GM18511 (cell line): ENCODE measurements around the gene OCA2.

Source experiments
- ATAC-seq: cut with Tn5 transposase; IDR thresholded peaks from one replicate; pipeline ENCODE4 v1.9.1; 2021; ENCODE audit warnings: mild to moderate bottlenecking, moderate library complexity; ENCODE audit not compliant: unreplicated experiment

OCA2 gene

DNA sequence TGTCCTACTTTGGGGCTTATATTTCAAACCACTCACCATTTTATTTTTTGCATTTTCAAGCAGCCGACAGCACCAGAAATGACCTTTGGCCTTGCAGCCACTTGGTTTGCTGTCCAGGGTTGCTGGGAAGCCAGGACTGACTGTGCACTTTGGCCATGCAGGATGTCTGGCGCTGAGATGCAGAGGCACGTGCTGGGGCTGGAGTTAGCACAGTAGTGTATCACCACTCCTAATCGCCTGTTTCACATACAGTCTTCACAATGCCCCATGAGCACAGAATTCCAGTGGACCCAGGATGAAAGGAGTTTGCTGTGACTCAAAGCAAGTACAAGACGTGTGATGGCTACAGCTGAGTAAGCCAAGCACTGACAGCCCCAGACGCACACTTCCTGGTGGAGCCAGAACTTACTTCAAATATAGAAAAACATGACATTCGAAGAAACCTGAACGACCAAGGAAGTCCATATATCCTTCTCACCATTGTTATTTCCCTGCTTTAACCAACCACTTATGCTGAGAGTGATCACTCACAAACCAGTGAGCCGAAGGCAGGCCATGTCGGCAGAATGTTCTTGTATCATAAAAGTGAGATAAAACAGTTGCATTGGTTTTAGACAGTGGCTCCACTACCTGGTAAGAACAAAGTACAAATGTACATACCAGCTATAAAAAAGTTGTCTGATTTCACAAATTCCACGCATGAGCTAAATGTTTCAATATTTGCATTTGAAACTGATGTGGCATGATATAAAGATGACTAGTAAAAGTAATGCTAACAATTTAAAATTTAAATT lies 16.0 kb downstream of the OCA2 start:
- ATAC-seq = no peak

DNA sequence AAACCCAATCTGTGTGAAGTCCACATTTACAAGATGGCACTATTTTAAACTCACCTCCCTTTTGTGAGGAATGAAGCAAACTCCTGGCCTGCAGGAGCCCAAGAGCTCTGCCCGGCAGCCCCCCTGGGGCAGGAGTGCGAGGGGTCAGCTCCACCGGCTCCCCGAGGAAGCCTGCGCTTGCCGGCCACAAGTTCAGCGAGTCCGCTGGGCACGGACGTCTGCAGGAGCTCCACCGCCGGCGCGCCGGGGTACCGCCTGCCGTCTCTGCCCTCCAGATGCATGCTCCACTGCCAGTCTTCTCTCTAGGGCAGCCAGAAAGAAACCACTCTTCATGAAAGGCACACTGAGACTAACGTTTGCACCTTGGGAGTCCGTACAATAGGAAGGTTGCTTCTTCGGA lies 17.5 kb downstream of the OCA2 start:
- ATAC-seq = no peak

- ATAC-seq = no peak
Observed at GRCh38 chr15:28080386-28080785, 18.7 kb downstream of the OCA2 start.

DNA sequence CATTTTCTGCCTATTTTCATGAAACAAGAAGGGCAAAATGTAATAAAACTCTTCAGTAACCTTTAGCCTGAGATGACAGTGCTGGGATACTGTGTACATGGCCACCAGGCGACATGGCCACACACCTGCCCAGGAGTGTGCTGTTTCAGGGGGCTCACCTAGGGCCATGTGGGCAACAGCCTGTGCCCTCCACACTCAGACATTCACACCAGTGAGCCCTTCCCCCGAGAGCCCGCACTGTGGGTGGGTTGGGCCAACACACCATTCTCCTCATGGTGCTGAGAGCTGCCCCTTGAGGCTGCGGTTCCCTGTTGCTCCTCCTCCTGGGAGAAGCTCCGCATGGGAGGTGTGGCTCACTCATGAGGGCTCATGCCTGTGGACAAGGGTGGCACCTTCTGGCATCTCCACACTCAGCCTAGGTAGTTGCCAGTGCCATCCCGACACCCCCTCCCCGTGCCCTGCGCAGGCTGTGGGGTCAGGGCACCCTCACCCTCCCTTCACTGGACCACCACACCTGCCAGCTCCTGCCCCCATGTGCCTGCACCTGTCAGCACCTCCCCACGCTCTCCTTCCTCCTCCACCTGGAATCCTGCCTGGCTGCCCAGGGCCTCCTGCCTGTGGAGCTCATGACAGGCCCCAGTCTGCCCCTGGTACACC lies 19.7 kb downstream of the OCA2 start:
- ATAC-seq = no peak

DNA sequence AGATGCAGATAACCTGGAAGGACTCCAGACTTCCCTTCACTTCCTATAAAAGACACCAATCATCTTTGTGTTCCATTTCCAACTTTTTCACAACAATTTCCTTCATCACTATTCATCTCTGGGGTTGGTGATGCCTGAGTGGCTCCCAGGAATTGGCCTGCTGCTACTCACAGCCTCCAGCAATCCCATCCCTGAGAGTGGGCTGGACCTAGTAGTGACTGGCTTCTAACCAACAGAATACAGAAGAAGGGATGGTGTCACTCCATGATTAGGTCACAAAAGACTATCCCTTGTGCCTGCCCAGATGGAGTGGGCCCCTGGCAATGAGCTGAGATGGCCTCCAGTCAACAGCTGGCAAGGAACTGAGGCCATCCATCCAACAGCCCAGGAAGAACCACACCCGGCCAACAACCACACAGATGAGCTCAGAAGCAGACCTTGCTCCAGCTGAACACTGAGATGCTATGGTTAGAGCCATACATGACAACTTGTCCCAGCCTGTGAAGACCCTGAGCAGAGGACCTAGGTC lies 20.9 kb downstream of the OCA2 start:
- no peak for ATAC-seq

- no peak for ATAC-seq
Observed at GRCh38 chr15:28075573-28075972, 23.5 kb downstream of the OCA2 start.

DNA sequence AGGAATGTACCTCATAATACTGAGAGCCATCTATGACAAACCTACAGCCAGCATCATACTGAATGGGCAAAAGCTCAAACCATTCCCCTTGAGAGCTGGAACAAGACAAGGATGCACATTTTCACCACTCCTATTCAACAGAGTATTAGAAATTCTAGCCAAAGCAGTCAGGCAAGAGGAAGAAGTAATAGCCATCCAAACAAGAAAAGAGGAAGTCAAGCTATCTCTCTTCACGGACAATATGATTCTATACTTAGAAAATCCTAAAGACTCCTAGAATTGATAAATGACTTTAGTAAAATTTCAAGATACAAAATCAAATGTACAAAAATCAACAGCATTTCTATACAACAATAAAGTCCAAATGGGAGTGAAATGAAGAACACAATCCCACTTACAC lies 30.2 kb downstream of the OCA2 start:
- no peak for ATAC-seq

DNA sequence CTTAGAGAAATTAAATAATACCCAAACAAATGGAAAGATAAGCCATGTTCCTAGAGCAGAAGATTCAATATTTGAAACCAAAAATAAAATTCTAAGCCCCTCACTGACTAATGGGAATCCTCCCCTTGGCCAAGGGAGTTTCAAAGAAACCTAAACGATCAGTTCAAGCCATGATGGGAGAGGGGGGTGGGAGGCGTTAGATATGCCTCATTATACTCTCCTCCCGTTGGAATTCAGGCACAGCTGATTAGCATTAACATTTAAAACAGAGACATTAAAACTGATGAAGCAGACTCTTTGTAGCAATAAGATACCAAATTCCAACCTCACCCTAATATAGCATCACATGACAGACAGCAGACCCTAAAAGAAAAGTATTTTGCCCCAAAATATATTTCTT lies 32.9 kb downstream of the OCA2 start:
- ATAC-seq = no peak

DNA sequence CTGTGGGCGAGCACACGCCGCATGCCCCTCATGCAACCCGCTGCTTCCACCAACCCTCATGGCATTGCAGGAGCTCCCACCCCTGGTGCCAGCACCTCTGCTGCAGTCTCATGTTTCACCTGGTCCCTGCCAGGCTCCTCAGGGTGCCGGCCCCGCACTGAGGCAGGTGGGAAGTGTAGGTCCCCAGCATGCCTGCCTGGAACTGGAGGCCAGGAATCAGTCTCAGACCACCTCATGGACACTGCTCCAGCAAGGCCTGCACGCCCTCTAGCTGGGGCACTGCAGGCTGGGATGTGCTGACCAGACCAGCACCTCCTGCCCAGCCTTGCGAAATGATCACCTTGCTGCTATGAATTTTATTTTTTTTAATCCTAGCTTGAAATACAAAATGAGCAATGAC lies 39.1 kb downstream of the OCA2 start:
- ATAC-seq = no peak

GRCh38 chr15:28058082-28058481 lies 41.0 kb downstream of the OCA2 start:
- no peak for ATAC-seq

GRCh38 chr15:28051955-28052633 lies 47.0 kb downstream of the OCA2 start:
- no peak for ATAC-seq

DNA sequence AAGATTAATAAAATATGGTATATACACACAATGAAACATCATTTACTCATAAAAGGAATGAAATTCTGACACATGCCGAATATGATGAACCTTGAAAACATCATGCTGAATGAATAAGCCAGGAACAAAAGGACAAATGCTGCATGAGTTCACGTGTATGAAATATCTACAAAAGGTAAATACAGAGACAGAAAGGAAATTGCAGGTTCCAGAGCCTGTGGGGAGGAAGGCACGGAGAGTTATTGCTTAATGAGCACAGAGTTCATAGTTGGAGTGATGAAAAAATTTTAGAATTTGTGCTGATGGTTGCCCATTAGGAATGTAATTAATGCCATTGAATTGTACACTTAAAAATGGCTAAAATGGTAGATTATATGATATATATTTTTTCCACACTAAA lies 49.5 kb downstream of the OCA2 start:
- no peak for ATAC-seq

- no peak for ATAC-seq
Observed at GRCh38 chr15:28047277-28047676, 51.8 kb downstream of the OCA2 start.

GRCh38 chr15:28044121-28044672 lies 54.9 kb downstream of the OCA2 start:
- no peak for ATAC-seq

DNA sequence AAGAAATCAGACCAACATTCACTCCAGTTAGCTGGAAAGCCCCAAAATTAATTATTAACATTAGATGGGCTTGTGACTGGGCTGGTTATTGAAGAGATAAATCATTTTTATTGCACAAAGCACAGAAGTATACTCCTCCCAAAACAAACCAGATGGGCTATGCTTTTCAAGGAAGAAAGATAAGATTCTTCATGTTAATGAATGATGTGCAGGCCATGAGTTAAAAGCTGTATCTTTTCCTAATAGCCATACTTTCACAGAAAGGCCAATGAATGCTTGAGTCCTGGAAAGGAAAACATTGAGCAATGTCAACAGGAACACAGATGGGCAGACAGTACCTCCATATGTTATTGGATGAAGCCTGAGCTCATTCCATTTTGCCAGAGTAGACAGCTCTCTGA lies 55.4 kb downstream of the OCA2 start:
- ATAC-seq = no peak

GRCh38 chr15:28037969-28038590 lies 61.0 kb downstream of the OCA2 start:
- ATAC-seq = no peak

DNA sequence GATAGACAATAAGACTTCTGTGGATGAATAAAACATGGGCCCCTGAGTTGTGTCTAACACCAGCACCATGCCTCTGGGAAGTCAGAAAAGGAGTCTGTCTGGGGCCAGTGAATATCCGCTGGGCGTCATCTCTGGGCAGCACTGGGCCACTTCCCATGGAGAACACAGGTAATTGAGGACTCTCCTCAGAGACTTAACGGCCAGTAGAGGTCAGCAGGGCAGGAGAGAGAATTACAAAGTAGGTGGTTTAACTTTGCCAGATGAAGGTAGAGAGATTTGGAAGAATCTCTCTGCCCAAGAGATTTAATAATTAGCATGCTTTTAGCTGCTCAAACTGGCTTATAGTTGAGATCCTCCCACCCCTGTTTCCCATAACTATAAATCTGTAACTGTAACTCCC lies 65.7 kb downstream of the OCA2 start:
- ATAC-seq = no peak

DNA sequence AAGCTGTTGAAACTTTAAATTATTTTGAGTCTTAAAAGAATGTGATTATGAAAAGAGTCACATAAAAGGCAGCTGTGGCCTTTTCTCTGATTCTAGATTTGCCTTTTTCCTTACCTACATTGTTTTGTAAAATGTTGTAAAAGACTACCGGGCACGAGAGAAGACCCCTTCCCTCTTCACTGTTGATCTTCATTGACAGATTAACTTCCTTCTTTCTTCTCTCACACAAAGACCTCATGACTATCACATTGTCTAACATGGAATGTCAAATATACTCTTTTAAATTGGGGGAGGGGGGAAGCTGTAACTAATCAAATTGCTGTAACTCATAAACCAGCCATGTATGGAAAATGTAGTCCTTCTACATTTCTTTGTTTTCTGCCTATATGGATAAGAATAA lies 68.3 kb downstream of the OCA2 start:
- no peak for ATAC-seq

DNA sequence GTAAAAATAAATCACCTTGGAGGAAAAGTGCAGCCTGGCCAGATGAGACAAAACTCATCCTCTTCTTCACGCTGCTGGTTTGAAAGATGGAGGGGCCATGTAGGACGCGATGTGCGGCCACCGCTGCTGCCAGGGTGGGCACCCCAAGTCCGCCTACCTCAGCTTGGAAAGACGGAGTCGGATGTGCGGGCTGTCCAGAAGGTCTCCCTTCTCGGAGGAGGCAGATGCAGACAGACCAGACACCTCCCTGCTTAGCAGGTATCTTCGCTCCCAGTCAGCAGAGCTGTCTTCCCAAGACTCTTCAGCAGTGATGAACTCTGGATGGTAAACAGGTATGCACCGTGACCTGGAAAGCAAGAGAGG lies 71.4 kb downstream of the OCA2 start:
- ATAC-seq = no peak

GRCh38 chr15:28026764-28027713 lies 72.1 kb downstream of the OCA2 start:
- ATAC-seq = no peak
